Ishikawa (cell line): ENCODE results near the gene ZNF483.

ENCODE experiments used
- CEBPB ChIP-seq: IDR thresholded peaks from 2 replicates; pipeline ENCODE4 v1.6.1; 2012
- CREB1 ChIP-seq: IDR thresholded peaks from 2 replicates; pipeline ENCODE4 v1.6.1; 2012; ENCODE audit warnings: low read depth
- EGR1 ChIP-seq: IDR thresholded peaks from 2 replicates; pipeline ENCODE4 v1.6.1; 2012
- EP300 ChIP-seq: IDR thresholded peaks from 2 replicates; pipeline ENCODE4 v1.6.1; 2012; ENCODE audit warnings: borderline replicate concordance
- FOXM1 ChIP-seq: IDR thresholded peaks from 2 replicates; pipeline ENCODE4 v1.6.1; 2012; ENCODE audit warnings: low read depth, borderline replicate concordance
- MAX ChIP-seq: IDR thresholded peaks from 2 replicates; pipeline ENCODE4 v1.6.1; 2012
- NFIC ChIP-seq: IDR thresholded peaks from 2 replicates; pipeline ENCODE4 v1.6.1; 2012
- RAD21 ChIP-seq: IDR thresholded peaks from 2 replicates; pipeline ENCODE4 v1.6.1; 2012; ENCODE audit warnings: low read depth
- REST ChIP-seq: IDR thresholded peaks from 2 replicates; pipeline ENCODE4 v1.6.1; 2012; ENCODE audit warnings: low read depth, mild to moderate bottlenecking
- TAF1 ChIP-seq: IDR thresholded peaks from 2 replicates; pipeline ENCODE4 v1.6.1; 2012; ENCODE audit warnings: low read depth, mild to moderate bottlenecking
- TEAD4 ChIP-seq: IDR thresholded peaks from 2 replicates; pipeline ENCODE4 v1.6.1; 2012
- YY1 ChIP-seq: IDR thresholded peaks from 2 replicates; pipeline ENCODE4 v1.6.1; 2012; ENCODE audit warnings: low read depth
- ZBTB7A ChIP-seq: IDR thresholded peaks from 2 replicates; pipeline ENCODE4 v1.6.1; 2012; ENCODE audit warnings: low read depth

GRCh38 chr9:111481885-111482636 lies 42.9 kb upstream of the ZNF483 start:
- TF ChIP-seq RAD21, result no peak
- no peak for TF ChIP-seq TAF1
- no peak for TF ChIP-seq EGR1
- TF ChIP-seq CEBPB, result peak; percentile 29; the same call in 1 of the 2 replicates
- no peak for TF ChIP-seq REST
- TF ChIP-seq ZBTB7A, result no peak
- no peak; the same call in 1 of the 2 replicates for TF ChIP-seq MAX
- no peak for TF ChIP-seq NFIC
- no peak for TF ChIP-seq YY1
- no peak for TF ChIP-seq TEAD4
- TF ChIP-seq EP300, result no peak
- no peak for TF ChIP-seq FOXM1
- TF ChIP-seq CREB1, result no peak
